ENCODE measurements around the gene ZNF579.

ZNF579 gene

GRCh38 chr19:55539090-55539984 is 41.3 kb downstream of the ZNF579 start:
- DNase-seq (ENCODE audit: low spot score): no peak
- in situ Hi-C loops (cut with MboI; ENCODE audit: low pct_unique_long_range_greater_than_20kb, low sequenced_read_pairs, unreplicated experiment): no loop called here
- no peak for TF ChIP-seq CTCF (IDR thresholded peaks at IDR 0.05; ENCODE audit: extremely low read depth, insufficient read depth, missing control alignments)

- no peak for DNase-seq (ENCODE audit: low spot score)
- TF ChIP-seq CTCF (IDR thresholded peaks at IDR 0.05; ENCODE audit: extremely low read depth, insufficient read depth, missing control alignments): no peak
- in situ Hi-C loops (cut with MboI; ENCODE audit: low pct_unique_long_range_greater_than_20kb, low sequenced_read_pairs, unreplicated experiment): no loop called here
Observed at GRCh38 chr19:55538132-55538531, 42.5 kb downstream of the ZNF579 start.

- TF ChIP-seq CTCF (IDR thresholded peaks at IDR 0.05; ENCODE audit: extremely low read depth, insufficient read depth, missing control alignments): no peak
- DNase-seq (ENCODE audit: low spot score): no peak
- in situ Hi-C loops (cut with MboI; ENCODE audit: low pct_unique_long_range_greater_than_20kb, low sequenced_read_pairs, unreplicated experiment): no loop called here
Observed at GRCh38 chr19:55537741-55538111, 42.9 kb downstream of the ZNF579 start.

GRCh38 chr19:55536951-55537740 is 43.5 kb downstream of the ZNF579 start, which contains the start of gene SBK2:
Gene SBK2, minus strand, starts transcription at chr19:55537133. Its CDS starts 839 bp downstream, at chr19:55536294.
- no peak for TF ChIP-seq CTCF (IDR thresholded peaks at IDR 0.05; ENCODE audit: extremely low read depth, insufficient read depth, missing control alignments)
- in situ Hi-C loops (cut with MboI; ENCODE audit: low pct_unique_long_range_greater_than_20kb, low sequenced_read_pairs, unreplicated experiment): no loop called here
- DNase-seq (ENCODE audit: low spot score): no peak

- TF ChIP-seq CTCF (IDR thresholded peaks at IDR 0.05; ENCODE audit: extremely low read depth, insufficient read depth, missing control alignments): no peak
- in situ Hi-C loops (cut with MboI; ENCODE audit: low pct_unique_long_range_greater_than_20kb, low sequenced_read_pairs, unreplicated experiment): no loop called here
- DNase-seq (ENCODE audit: low spot score): no peak
Observed at GRCh38 chr19:55536366-55536765, 44.3 kb downstream of the ZNF579 start.

GRCh38 chr19:55535965-55536350 is 44.7 kb downstream of the ZNF579 start:
- in situ Hi-C loops (cut with MboI; ENCODE audit: low pct_unique_long_range_greater_than_20kb, low sequenced_read_pairs, unreplicated experiment): no loop called here
- DNase-seq (ENCODE audit: low spot score): no peak
- no peak for TF ChIP-seq CTCF (IDR thresholded peaks at IDR 0.05; ENCODE audit: extremely low read depth, insufficient read depth, missing control alignments)

Measured in GM13977 (cell line).